Nephron progenitor cell (in vitro differentiated cells): Measurements from ENCODE around the gene TBX20.

Source experiments
- DNase-seq: peaks from one replicate; pipeline ENCODE4 v3.0.0; 2021
- H3K27ac Mint-ChIP-seq: 2 replicates; pipeline ENCODE4 v1.8.0; 2021; ENCODE audit warnings: mild to moderate bottlenecking, moderate library complexity, mixed read lengths
- H3K27me3 Mint-ChIP-seq: 2 replicates; pipeline ENCODE4 v1.8.0; 2021; ENCODE audit warnings: mild to moderate bottlenecking, low read depth, mixed read lengths; ENCODE audit not compliant: poor library complexity
- H3K36me3 Mint-ChIP-seq: 2 replicates; pipeline ENCODE4 v1.8.0; 2021; ENCODE audit warnings: low read depth, mixed read lengths
- H3K4me1 Mint-ChIP-seq: 2 replicates; pipeline ENCODE4 v1.8.0; 2021; ENCODE audit warnings: mixed read lengths
- H3K4me3 Mint-ChIP-seq: 2 replicates; pipeline ENCODE4 v1.8.0; 2021; ENCODE audit warnings: mild to moderate bottlenecking, moderate library complexity, mixed read lengths
- H3K9me3 Mint-ChIP-seq: 2 replicates; pipeline ENCODE4 v1.8.0; 2021; ENCODE audit warnings: mild to moderate bottlenecking, moderate library complexity, mixed read lengths
- TF ChIP-seq, protein P1 (sequence below): fragments of 200-600 bp; sonication (generic); IDR thresholded peaks from 2 replicates; pipeline ENCODE4 v1.5.0; 2021; ENCODE audit warnings: antibody characterized with exemption

TBX20 gene

DNA sequence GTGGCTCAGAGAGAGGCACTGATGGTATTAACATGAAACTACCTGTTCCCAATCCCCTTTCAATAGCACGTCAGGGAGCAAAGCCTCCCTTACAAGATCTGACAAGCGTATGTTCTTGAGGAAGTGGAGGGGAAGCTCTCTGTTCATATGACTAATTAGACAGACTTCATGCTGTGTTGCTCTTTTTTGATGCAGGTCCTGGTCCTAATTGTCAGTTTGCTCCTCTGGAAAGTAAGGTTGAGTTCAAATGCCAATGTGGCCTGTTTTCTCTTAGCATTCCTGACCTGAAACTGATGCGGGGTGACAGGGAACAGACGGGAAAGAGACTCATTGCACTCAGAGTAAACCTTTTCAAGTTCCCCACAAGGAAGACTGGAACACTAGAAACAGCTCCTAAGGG is 27.0 kb upstream of the TBX20 start:
- H3K36me3 Mint-ChIP-seq = no peaks in the 10 kb centered on the region

DNA sequence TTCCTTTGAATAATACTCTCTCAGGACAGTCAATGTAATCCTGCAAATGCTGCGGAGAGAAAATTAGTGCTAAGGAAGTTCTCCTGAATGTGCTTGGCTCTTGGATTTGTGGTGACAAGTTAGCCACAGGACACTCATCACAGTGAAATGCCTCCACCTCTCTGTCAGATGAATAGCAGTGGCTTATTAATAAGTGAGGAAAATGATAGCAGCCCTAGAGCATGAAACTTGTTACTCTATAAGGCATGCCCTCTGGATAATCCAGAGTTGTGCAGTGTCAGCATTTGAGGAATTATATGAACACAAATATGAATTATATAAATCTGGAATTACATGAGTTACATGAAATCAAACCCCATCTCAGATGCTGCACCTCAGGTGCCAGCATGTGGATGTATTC is 23.5 kb upstream of the TBX20 start:
- peaks cover 25% of the 10 kb centered on the region for H3K27me3 Mint-ChIP-seq
- no peaks in the 10 kb centered on the region for H3K4me1 Mint-ChIP-seq
- TF ChIP-seq, protein P1, sequence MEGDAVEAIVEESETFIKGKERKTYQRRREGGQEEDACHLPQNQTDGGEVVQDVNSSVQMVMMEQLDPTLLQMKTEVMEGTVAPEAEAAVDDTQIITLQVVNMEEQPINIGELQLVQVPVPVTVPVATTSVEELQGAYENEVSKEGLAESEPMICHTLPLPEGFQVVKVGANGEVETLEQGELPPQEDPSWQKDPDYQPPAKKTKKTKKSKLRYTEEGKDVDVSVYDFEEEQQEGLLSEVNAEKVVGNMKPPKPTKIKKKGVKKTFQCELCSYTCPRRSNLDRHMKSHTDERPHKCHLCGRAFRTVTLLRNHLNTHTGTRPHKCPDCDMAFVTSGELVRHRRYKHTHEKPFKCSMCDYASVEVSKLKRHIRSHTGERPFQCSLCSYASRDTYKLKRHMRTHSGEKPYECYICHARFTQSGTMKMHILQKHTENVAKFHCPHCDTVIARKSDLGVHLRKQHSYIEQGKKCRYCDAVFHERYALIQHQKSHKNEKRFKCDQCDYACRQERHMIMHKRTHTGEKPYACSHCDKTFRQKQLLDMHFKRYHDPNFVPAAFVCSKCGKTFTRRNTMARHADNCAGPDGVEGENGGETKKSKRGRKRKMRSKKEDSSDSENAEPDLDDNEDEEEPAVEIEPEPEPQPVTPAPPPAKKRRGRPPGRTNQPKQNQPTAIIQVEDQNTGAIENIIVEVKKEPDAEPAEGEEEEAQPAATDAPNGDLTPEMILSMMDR = no peak
- no peaks in the 10 kb centered on the region for H3K36me3 Mint-ChIP-seq
- H3K27ac Mint-ChIP-seq = no peak overlapping the region
- H3K9me3 Mint-ChIP-seq = no peaks in the 10 kb centered on the region
- no peak overlapping the region for H3K4me3 Mint-ChIP-seq
- DNase-seq = no peak

More for the DNA sequence above, 27.0 kb upstream of the TBX20 start:
- Mint-ChIP-seq H3K27ac (no peak overlapping the region), H3K4me3 (no peak overlapping the region), H3K4me1 (no peaks in the 10 kb centered on the region), H3K27me3 (peaks cover 12% of the 10 kb centered on the region), H3K9me3 (no peaks in the 10 kb centered on the region)
- DNase-seq = no peak
- TF ChIP-seq, protein P1 = no peak

DNA sequence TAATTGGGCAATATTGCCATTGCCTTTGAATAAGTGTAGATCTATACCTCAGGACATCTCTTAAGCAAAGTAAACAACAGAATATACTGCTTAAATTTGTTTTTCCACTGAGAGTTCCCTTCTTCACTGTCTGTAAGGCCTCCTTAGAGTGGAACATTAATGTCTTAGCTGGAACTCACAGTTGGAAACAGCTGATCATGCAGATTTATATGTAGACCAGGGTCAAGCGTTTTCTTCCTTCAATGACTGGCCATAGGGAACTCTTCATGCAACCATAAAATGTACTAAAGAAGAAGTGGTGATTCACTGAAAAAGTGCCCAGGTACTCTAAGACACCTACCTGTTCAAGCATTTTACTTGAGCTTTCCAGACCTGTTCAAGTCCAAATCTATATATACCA is 18.3 kb upstream of the TBX20 start:
- Mint-ChIP-seq H3K27me3 (peaks cover 33% of the 10 kb centered on the region), H3K4me1 (no peaks in the 10 kb centered on the region), H3K27ac (no peak overlapping the region), H3K36me3 (no peaks in the 10 kb centered on the region), H3K4me3 (no peak overlapping the region), H3K9me3 (no peaks in the 10 kb centered on the region)
- DNase-seq = no peak
- TF ChIP-seq, protein P1 = no peak

DNA sequence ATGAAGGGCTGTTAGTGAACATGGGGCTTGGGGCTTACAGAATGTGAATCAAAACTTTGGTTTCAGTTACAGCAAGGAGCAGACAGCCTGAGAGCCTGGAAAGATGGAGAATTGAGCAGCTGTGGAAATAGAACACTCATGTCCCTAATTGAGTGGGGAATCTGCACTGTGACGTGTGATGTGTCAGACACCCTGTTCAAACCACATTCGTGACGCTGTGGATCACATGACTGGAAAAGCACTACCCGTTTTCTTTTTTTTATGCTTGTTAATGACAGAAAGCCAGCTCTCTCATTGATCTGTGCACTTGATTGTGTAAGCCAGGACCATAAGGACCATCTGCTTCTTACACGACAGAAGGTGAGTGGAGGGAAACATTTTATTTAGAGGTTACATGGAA is 15.1 kb upstream of the TBX20 start:
- H3K9me3 Mint-ChIP-seq = no peaks in the 10 kb centered on the region

GRCh38 chr7:35267411-35267810 is 13.5 kb upstream of the TBX20 start:
- no peak overlapping the region for H3K27ac Mint-ChIP-seq
- H3K4me3 Mint-ChIP-seq = no peak overlapping the region
- H3K36me3 Mint-ChIP-seq = no peaks in the 10 kb centered on the region
- no peak for DNase-seq
- H3K4me1 Mint-ChIP-seq = no peaks in the 10 kb centered on the region
- H3K27me3 Mint-ChIP-seq = peaks cover 58% of the 10 kb centered on the region
- TF ChIP-seq, protein P1 = no peak
- H3K9me3 Mint-ChIP-seq = no peaks in the 10 kb centered on the region

More for the DNA sequence above, 15.1 kb upstream of the TBX20 start:
- DNase-seq = no peak
- Mint-ChIP-seq H3K27me3 (peaks cover 55% of the 10 kb centered on the region), H3K27ac (no peak overlapping the region), H3K4me3 (no peak overlapping the region), H3K4me1 (no peaks in the 10 kb centered on the region), H3K36me3 (no peaks in the 10 kb centered on the region)
- TF ChIP-seq, protein P1 = no peak

GRCh38 chr7:35263396-35263795 is 9.5 kb upstream of the TBX20 start:
- H3K4me1 Mint-ChIP-seq = peaks cover 4% of the 10 kb centered on the region
- no peak for DNase-seq
- H3K36me3 Mint-ChIP-seq = no peaks in the 10 kb centered on the region
- H3K4me3 Mint-ChIP-seq = no peak overlapping the region
- peaks cover 84% of the 10 kb centered on the region for H3K27me3 Mint-ChIP-seq
- TF ChIP-seq, protein P1 = no peak
- H3K9me3 Mint-ChIP-seq = no peaks in the 10 kb centered on the region
- H3K27ac Mint-ChIP-seq = no peak overlapping the region
